Measurements from ENCODE around the gene EPHA4.

Gene EPHA4

GRCh38 chr2:221572219-221572820 lies at the start of gene EPHA4:
Gene EPHA4 (minus strand): TSS chr2:221572304. CDS start chr2:221572248, 56 bp downstream.
- TF ChIP-seq, protein P1, sequence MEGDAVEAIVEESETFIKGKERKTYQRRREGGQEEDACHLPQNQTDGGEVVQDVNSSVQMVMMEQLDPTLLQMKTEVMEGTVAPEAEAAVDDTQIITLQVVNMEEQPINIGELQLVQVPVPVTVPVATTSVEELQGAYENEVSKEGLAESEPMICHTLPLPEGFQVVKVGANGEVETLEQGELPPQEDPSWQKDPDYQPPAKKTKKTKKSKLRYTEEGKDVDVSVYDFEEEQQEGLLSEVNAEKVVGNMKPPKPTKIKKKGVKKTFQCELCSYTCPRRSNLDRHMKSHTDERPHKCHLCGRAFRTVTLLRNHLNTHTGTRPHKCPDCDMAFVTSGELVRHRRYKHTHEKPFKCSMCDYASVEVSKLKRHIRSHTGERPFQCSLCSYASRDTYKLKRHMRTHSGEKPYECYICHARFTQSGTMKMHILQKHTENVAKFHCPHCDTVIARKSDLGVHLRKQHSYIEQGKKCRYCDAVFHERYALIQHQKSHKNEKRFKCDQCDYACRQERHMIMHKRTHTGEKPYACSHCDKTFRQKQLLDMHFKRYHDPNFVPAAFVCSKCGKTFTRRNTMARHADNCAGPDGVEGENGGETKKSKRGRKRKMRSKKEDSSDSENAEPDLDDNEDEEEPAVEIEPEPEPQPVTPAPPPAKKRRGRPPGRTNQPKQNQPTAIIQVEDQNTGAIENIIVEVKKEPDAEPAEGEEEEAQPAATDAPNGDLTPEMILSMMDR (conservative IDR thresholded peaks at IDR 0.05; ENCODE audit: low read depth, low read length), result no peak
- H3K36me3 ChIP-seq (ENCODE audit: insufficient read depth), result no peaks in the 10 kb centered on the region
- H3K4me1 ChIP-seq (ENCODE audit: low read depth, poor library complexity, severe bottlenecking), result peaks cover 7% of the 10 kb centered on the region
- H2AFZ ChIP-seq (ENCODE audit: low read depth), result peak within 1 kb of the TSS; percentile 100
- peaks cover 5% of the 10 kb centered on the region; the same call in 1 of the 2 replicates for H3K27me3 ChIP-seq (ENCODE audit: insufficient read depth, low read depth)
- no peaks in the 10 kb centered on the region for H3K79me2 ChIP-seq (ENCODE audit: insufficient read depth, low read depth)
- peak within 1 kb of the TSS; percentile 77 for H3K4me3 ChIP-seq (IDR thresholded peaks at IDR 0.05; ENCODE audit: insufficient read depth, low read depth, low read length)
- no peak within 1 kb of the TSS; the same call in 1 of the 2 replicates for H3K9ac ChIP-seq
- no peak within 1 kb of the TSS for H3K27ac ChIP-seq
- H3K4me2 ChIP-seq, result peak within 1 kb of the TSS; percentile 69
- H4K20me1 ChIP-seq (ENCODE audit: insufficient read depth), result no peaks in the 10 kb centered on the region

GRCh38 chr2:221618007-221618406 lies 45.9 kb upstream of the EPHA4 start:
- no peak overlapping the region for H3K4me2 ChIP-seq
- TF ChIP-seq, protein P1 (conservative IDR thresholded peaks at IDR 0.05; ENCODE audit: low read depth, low read length), result no peak
- H3K27ac ChIP-seq, result no peak overlapping the region

DNA sequence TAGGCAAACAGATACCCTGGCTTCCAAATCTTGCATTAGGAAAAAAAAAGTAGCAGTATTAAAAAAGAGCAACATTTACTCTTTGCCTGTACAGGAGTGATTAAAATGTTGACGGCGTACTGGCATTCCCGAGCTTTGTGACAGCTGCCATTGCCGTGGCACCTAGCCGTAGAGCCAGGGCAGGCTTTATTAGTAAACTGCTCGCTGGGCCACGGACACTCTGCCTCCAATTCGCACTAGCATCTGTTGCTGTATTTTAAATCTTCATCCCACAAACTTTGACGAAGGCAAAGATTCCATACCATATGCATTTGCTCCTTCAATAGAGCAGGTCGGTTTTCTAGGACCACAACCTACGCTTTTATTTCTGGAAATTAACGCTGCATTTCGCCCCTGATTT lies 44.5 kb upstream of the EPHA4 start:
- Histone ChIP-seq H3K36me3 (ENCODE audit: insufficient read depth) (no peaks in the 10 kb centered on the region), H3K9ac (no peak overlapping the region), H4K20me1 (ENCODE audit: insufficient read depth) (no peaks in the 10 kb centered on the region), H3K27me3 (ENCODE audit: insufficient read depth, low read depth) (no peaks in the 10 kb centered on the region), H3K79me2 (ENCODE audit: insufficient read depth, low read depth) (no peaks in the 10 kb centered on the region), H3K27ac (no peak overlapping the region), H3K4me1 (ENCODE audit: low read depth, poor library complexity, severe bottlenecking) (no peaks in the 10 kb centered on the region), H3K4me3 (IDR thresholded peaks at IDR 0.05; ENCODE audit: insufficient read depth, low read depth, low read length) (no peak overlapping the region), H3K4me2 (no peak overlapping the region), H2AFZ (ENCODE audit: low read depth) (no peak overlapping the region)
- TF ChIP-seq, protein P1 (conservative IDR thresholded peaks at IDR 0.05; ENCODE audit: low read depth, low read length), result no peak

More at GRCh38 chr2:221618007-221618406, 45.9 kb upstream of the EPHA4 start:
- Histone ChIP-seq H3K4me1 (ENCODE audit: low read depth, poor library complexity, severe bottlenecking) (no peaks in the 10 kb centered on the region), H3K36me3 (ENCODE audit: insufficient read depth) (no peaks in the 10 kb centered on the region), H3K4me3 (IDR thresholded peaks at IDR 0.05; ENCODE audit: insufficient read depth, low read depth, low read length) (no peak overlapping the region), H4K20me1 (ENCODE audit: insufficient read depth) (no peaks in the 10 kb centered on the region), H3K9ac (no peak overlapping the region), H3K79me2 (ENCODE audit: insufficient read depth, low read depth) (no peaks in the 10 kb centered on the region), H2AFZ (ENCODE audit: low read depth) (no peak overlapping the region), H3K27me3 (ENCODE audit: insufficient read depth, low read depth) (no peaks in the 10 kb centered on the region)

- H2AFZ ChIP-seq (ENCODE audit: low read depth), result no peak overlapping the region
- no peak overlapping the region for H3K4me2 ChIP-seq
- H3K9ac ChIP-seq, result no peak overlapping the region
- TF ChIP-seq, protein P1 (conservative IDR thresholded peaks at IDR 0.05; ENCODE audit: low read depth, low read length), result no peak
- no peaks in the 10 kb centered on the region for H3K79me2 ChIP-seq (ENCODE audit: insufficient read depth, low read depth)
- no peaks in the 10 kb centered on the region for H4K20me1 ChIP-seq (ENCODE audit: insufficient read depth)
- H3K36me3 ChIP-seq (ENCODE audit: insufficient read depth), result no peaks in the 10 kb centered on the region
- H3K4me3 ChIP-seq (IDR thresholded peaks at IDR 0.05; ENCODE audit: insufficient read depth, low read depth, low read length), result no peak overlapping the region
- no peaks in the 10 kb centered on the region for H3K4me1 ChIP-seq (ENCODE audit: low read depth, poor library complexity, severe bottlenecking)
- H3K27ac ChIP-seq, result no peak overlapping the region
- H3K27me3 ChIP-seq (ENCODE audit: insufficient read depth, low read depth), result no peaks in the 10 kb centered on the region
These were observed 42.2 kb upstream of the EPHA4 start for GRCh38 chr2:221614274-221614673.

Measured in KMS-11 (cell line).